Measurements from ENCODE around the gene NUDT12. TPM values are rescaled to one million over a fixed set of nuclear protein-coding genes. Genes with fewer than 3 reads are reported as not detected.
A peak's percentile ranks its signal among the peaks of the same experiment; 100 is the strongest.

Gene NUDT12
- polyA plus RNA-seq (ENCODE audit: insufficient read length in 12 of 12), result 10 to 100 TPM in 11 of 12 donors, not detected in 1; 11.2 to 18.4 (median 15.0) TPM
- long read RNA-seq, donor 1, partial matches to known transcripts, result 0 of 2 reads
- long read RNA-seq, donor 1, other reads (novel, unspliced or antisense), result 0 of 2 reads
- long read RNA-seq, donor 2, partial matches to known transcripts, result 0 of 4 reads
- long read RNA-seq, donor 2, other reads (novel, unspliced or antisense), result 0 of 4 reads
- long read RNA-seq, donor 3, result 0 reads
- long read RNA-seq, donor 4, partial matches to known transcripts, result 0 of 1 reads
- long read RNA-seq, donor 4, other reads (novel, unspliced or antisense), result 0 of 1 reads
- long read RNA-seq, donor 5, transcript NUDT12-201 (7 exons, 3,492 nt), result major isoform, 5 of 6 reads
- long read RNA-seq, donor 5, partial matches to known transcripts, result 0 of 6 reads
- long read RNA-seq, donor 5, other reads (novel, unspliced or antisense), result 0 of 6 reads
- long read RNA-seq, donor 6, partial matches to known transcripts, result 0 of 4 reads
- long read RNA-seq, donor 6, other reads (novel, unspliced or antisense), result 0 of 4 reads
- long read RNA-seq, donor 7, partial matches to known transcripts, result 0 of 1 reads
- long read RNA-seq, donor 7, other reads (novel, unspliced or antisense), result 0 of 1 reads
- long read RNA-seq, donor 8, partial matches to known transcripts, result 0 of 4 reads
- long read RNA-seq, donor 8, other reads (novel, unspliced or antisense), result 0 of 4 reads
- long read RNA-seq, donor 9, result 0 reads
- long read RNA-seq, donor 10, partial matches to known transcripts, result 0 of 2 reads
- long read RNA-seq, donor 10, other reads (novel, unspliced or antisense), result 0 of 2 reads
- long read RNA-seq, donor 11, partial matches to known transcripts, result 0 of 1 reads
- long read RNA-seq, donor 11, other reads (novel, unspliced or antisense), result 0 of 1 reads

GRCh38 chr5:103562453-103563157, at the start of gene NUDT12:
NUDT12 (minus strand) TSS chr5:103562789; CDS start chr5:103560248, 2,541 bp downstream.
- peak; percentile 78 for DNase-seq

- no peak for DNase-seq
These were observed 44.8 kb upstream of the NUDT12 start for GRCh38 chr5:103607346-103607745.

DNA sequence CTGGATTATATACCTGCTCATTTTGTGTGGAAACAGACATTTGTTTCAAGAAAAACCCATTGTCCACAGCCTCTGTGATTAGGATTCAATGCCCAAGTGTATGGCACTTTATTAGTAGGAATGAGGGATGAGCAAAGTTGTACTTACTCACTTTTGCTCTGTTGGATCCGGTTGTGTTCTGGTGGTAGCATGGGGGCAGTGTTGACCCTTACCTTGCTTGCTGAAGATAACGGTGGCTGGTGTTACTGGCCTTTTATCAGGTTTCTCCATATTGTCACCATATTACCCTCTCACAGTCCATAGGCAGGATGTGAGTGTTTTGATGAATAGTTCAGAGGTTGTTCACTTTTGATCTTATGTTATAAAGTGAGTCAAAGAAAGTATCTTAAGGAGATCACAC, 42.7 kb upstream of the NUDT12 start:
- DNase-seq, result no peak

DNA sequence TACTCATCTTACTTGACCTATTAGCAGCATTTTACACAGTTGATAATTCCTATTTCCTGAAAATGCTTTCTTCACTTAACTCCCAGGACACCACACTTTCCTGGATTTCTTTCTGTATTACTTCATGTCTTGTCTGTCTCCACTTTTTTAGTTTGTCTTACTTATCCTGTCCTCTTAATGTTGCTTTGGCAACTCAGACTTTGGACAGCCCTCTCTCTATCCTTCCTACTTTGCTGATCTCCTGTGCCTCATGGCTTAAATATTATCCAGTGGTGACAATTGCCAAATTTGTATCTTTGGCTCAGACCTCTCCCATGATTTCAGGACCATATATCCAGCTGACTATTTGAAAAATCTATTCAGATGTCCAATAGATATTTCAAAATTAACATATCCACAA, 39.8 kb upstream of the NUDT12 start:
- no peak for DNase-seq

DNA sequence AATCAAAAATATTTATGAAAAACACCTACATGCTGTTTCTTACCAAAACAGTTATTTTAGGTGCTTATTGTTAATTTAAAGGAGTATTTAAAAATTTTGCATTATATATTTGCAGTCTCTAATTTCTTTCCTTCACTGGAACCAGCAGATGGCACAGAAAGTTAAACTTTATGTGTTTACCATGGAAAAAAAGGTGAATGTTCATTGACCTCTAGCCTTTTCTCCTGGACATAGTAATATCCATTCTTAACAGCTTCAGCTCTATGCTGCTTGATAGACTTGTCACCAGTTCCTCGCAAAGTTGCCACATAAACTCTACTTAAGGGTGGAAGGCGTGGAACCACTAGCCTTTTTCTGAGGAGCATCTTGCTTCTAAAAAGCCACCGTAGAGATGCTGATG, 38.7 kb upstream of the NUDT12 start:
- DNase-seq, result no peak

DNA sequence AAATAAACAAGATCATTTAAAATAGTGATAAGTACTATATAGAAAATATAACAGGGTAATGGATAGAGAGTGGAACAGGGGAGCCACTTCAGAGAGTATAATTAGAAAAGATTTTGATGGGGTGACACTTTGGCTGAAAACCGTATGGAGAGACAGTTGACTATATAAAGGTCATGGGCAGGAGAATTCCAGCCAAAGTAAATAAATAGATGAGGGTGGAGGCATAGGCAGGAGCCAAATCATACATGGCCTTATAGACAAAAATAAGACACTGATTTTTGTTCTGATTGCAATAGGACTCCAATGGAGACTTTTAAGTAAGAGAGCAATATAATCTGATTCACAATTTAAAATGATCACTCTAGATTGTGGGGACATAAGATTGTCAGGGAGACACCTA, 37.5 kb upstream of the NUDT12 start:
- DNase-seq, result no peak

- DNase-seq, result no peak
These were observed 36.5 kb upstream of the NUDT12 start for GRCh38 chr5:103598997-103599566.

GRCh38 chr5:103590221-103590620, 27.6 kb upstream of the NUDT12 start:
- DNase-seq, result no peak

- no peak for DNase-seq
These were observed 27.2 kb upstream of the NUDT12 start for GRCh38 chr5:103589776-103590175.

DNA sequence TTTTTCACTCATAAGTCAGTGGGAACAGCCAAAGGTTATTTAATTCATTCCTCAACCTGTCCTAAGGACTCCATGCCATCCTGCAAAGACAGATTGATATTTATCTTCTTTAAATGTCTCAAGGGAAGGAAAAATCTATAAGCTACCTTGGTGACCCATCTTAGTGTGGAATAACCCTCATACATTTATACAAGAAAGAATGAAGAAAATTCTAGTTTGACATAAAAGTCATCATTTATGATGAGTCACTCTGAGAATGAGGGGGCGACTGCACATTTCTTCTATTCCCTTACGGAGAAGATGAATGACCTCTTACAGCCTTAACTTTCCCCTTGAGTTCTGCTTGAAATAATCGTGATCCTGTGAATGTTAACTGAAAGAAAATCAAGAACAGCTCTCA, 26.8 kb upstream of the NUDT12 start:
- no peak for DNase-seq

DNA sequence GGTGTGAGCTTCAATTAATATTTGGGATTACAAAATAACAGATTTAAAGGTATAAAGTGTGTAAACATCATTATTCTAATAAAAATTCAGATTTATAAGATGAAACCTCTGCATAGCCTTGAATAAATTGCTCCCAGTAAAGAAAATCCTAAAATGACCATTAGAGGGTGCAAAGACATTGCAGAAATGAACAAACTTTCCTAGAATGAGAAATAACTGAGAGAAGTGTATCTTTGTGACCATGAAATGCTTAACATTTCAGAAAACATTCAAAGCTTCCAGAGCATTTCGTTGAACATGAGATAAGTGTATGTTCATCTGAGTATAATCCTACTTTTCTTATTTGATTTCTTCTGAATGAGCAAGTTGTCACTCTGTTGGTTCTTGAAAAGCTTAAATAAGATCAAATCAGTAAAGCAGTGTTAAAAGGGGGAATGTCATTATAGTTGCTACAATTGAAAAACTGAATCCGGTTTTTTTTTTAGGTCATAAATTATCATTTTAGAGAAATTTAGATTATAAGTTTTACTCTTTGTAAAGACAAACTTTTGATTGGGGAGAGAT, 24.7 kb upstream of the NUDT12 start:
- no peak for DNase-seq

DNA sequence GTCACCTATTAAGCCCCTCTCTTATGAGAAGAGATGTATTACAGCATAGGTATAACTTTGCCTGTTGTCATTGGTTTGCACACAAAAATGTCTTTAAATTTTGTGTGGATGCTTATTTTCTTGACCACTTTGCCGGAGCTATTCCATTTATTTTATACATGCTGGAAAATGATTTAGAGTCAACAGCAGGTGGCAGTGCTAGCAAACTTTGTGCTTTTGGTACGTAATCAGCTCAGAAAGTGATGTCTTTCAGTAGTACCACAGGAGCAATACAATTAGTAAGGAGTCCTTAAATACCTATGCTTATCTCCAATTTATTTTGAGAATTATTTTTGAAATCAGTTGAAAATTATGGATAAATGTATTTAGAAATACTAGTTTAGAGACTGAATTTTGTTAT, 19.8 kb upstream of the NUDT12 start:
- DNase-seq, result no peak

- no peak for DNase-seq
These were observed 10.8 kb upstream of the NUDT12 start for GRCh38 chr5:103573411-103573810.

DNA sequence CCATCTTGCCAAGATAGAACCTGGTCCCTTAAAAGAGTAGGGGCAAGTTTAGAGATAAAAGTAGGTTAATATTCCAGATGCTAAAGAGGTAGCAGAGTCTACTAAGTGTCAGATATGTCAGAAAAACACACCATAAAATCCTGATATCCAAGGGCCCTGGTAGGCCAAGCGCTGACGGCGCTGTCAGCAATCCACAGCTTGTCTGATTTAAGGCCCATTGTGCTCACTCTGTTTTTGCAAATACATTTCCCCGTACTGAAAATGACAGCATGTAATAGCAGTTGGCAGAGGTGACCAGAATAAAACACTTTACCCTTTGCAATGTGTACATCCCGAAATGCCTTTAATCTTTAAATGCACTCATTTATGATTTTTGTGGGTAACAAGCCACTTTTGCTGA, 9.9 kb upstream of the NUDT12 start:
- DNase-seq, result no peak

GRCh38 chr5:103571730-103572129, 9.1 kb upstream of the NUDT12 start:
- DNase-seq, result no peak

DNA sequence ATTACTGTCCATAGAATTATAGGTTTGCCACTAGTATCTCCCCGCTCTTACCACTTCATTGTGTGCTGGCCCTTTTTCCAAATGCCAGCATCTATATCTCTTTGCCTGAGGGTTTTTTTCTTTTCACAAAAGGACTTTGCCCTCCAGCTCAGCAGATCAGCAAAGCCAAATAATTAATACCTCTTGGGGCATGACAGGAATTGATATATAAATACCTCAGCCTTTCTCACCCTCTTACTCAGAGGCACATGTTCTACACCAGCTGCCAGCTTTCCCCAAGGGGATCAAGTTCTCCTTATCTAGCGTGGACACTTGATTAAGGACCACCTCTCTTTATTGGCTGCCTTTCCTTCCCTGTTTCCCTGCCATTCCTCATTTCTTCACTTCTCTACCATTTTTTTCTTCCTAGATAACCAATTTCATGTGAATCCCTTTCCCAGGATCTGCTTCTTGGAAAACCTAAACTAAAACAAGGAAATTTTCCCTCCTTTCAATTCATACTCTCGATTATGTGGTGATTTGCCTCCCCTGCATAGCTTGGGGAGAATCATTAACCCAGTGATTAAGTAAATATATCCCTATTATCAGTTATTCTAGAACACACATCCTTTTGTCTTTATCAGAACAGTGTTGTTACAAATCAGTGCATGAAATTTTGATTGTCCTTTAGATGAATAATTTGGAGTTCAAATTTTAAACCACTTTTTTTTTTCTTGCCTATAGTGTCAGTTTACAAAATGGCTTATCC, 6.9 kb upstream of the NUDT12 start:
- DNase-seq, result no peak

DNA sequence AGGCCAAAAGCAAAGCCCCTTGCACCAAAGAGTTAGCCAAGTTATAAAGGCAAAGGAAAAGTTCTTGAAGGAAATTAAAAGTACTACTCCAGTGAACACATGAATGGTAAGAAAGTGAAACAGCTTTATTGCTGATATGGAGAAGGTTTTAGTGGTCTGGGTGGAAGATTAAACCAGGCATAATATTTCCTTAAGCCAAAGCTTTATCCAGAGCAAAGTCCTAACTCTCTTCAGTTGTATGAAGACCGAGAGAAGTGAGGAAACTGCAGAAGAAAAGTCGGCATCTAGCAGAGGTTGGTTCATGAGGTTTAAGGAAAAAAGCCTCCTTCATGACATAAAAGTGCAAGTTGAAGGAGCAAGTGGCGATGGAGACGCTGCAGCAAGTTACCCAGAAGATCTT, 3.1 kb upstream of the NUDT12 start:
- DNase-seq, result no peak

DNA sequence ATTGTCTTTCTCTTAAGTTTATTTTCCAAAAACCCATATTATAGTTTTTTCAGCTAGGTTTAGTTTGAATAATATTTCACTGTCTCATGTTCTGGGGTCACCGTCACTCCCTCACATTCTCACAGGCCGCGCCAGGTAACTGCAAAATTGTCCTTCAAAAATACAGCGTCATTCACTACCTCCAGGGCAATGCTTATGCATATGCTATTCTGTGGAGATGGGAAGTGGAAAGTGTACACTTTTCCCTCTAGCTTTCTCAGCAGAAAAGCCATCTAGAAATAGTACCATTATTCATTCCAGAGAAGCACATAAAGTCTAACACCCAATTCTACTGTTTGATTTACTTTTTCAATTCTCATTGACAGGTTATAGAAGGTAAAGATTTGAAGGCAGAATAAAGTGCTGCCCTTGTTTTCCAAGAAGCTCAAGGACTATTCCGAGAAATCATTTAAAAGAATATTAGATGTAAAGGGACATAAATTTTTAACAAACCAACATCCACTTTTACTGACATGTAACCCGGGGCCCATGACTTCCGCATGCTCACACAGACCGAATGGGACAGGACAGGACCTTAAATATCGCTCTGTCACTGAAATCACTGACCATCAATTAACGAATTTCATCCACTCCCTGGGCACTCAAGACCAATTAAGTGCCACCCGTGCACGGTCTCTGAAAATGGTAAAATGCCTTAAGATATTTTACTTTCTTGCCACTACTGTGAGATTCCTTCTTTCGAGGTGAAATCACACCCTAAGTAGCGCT, 720 bp downstream of the NUDT12 start:
- peak; percentile 5 for DNase-seq

- no peak for DNase-seq
These were observed 1.8 kb downstream of the NUDT12 start for GRCh38 chr5:103560826-103561225.

GRCh38 chr5:103546858-103547257, 15.7 kb downstream of the NUDT12 start:
- no peak for DNase-seq

Data from muscle of arm (tissue), 14 donors.